T-helper 1 cell treated with Interleukin-12 subunit alpha and Interleukin-12 subunit beta and Interleukin-4 antibody, amounts not matched to agents 30 μg/mL and 1 μg/mL, for 36 hours (primary cell): ENCODE data around the gene BMPR1B.

Experiments
- H3K27ac Mint-ChIP-seq: one replicate; pipeline ENCODE4 v1.8.0; 2021; ENCODE audit warnings: mild to moderate bottlenecking, mixed read lengths
- H3K27me3 Mint-ChIP-seq: one replicate; pipeline ENCODE4 v1.8.0; 2021; ENCODE audit warnings: low read depth, mixed read lengths
- H3K36me3 Mint-ChIP-seq: one replicate; pipeline ENCODE4 v1.8.0; 2021; ENCODE audit warnings: low read depth, mixed read lengths
- H3K4me1 Mint-ChIP-seq: one replicate; pipeline ENCODE4 v1.8.0; 2021; ENCODE audit warnings: low read depth, mixed read lengths
- H3K4me3 Mint-ChIP-seq: one replicate; pipeline ENCODE4 v1.8.0; 2021; ENCODE audit warnings: mild to moderate bottlenecking, moderate library complexity, mixed read lengths
- H3K9me3 Mint-ChIP-seq: one replicate; pipeline ENCODE4 v1.8.0; 2021; ENCODE audit warnings: mixed read lengths

Gene BMPR1B

DNA sequence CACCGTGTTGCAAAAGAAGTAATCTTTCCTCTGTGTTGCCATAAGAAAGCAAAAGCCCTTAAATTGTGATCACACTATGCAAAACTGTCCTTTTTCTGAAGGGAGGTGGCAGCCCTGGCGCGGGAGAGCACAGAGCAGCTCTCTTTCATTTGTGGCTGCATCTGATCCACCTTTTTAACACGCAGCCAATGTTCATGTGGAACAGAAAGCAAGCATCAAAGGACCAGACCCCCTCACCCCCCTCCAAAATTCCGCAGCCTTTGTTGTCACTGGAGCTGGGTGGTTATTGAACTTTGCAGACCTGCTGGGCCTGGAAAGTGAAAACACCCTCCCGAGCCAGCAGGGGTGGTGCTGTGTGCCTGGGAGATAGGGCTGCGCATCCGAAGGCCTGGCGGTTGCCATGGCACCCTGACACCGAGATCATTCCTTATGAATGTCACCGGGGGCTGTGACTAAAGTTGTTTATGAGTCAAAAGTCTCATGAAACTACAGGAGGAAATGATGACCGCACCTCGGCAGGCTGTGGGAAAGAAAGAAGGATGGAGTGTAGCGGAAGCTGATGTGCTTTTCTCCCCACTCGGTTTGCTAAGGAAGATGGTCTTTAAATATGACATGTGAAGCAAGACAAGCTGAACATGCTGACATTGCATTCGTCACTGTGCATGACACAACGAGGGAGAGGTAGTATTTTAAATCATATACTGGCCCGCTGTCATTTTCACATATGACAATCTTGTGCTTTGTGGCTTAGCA, 423.7 kb downstream of the BMPR1B start:
- H3K4me1 Mint-ChIP-seq = peaks cover 2% of the 10 kb centered on the region
- H3K27me3 Mint-ChIP-seq = no peaks in the 10 kb centered on the region
- no peaks in the 10 kb centered on the region for H3K9me3 Mint-ChIP-seq
- no peak overlapping the region for H3K27ac Mint-ChIP-seq
- H3K36me3 Mint-ChIP-seq = no peaks in the 10 kb centered on the region
- no peak overlapping the region for H3K4me3 Mint-ChIP-seq

DNA sequence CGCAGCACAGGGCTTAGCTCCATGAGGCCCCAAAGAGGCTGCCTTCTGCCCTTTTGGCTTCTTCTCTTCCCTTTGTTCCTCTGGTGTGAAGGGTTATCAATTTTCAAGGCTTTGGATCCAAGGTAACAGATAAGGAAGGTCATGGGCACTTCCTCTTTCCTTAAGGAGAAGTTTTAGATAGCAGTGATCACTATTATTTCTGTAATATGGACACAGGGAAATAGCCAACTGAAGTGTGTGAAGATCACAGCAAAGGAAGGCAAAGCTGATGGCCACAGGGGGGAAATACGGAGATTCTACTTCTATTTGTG, 424.2 kb downstream of the BMPR1B start:
- H3K4me1 Mint-ChIP-seq = peaks cover 2% of the 10 kb centered on the region
- H3K27ac Mint-ChIP-seq = no peak overlapping the region
- H3K36me3 Mint-ChIP-seq = no peaks in the 10 kb centered on the region
- no peaks in the 10 kb centered on the region for H3K27me3 Mint-ChIP-seq
- no peak overlapping the region for H3K4me3 Mint-ChIP-seq
- no peaks in the 10 kb centered on the region for H3K9me3 Mint-ChIP-seq

DNA sequence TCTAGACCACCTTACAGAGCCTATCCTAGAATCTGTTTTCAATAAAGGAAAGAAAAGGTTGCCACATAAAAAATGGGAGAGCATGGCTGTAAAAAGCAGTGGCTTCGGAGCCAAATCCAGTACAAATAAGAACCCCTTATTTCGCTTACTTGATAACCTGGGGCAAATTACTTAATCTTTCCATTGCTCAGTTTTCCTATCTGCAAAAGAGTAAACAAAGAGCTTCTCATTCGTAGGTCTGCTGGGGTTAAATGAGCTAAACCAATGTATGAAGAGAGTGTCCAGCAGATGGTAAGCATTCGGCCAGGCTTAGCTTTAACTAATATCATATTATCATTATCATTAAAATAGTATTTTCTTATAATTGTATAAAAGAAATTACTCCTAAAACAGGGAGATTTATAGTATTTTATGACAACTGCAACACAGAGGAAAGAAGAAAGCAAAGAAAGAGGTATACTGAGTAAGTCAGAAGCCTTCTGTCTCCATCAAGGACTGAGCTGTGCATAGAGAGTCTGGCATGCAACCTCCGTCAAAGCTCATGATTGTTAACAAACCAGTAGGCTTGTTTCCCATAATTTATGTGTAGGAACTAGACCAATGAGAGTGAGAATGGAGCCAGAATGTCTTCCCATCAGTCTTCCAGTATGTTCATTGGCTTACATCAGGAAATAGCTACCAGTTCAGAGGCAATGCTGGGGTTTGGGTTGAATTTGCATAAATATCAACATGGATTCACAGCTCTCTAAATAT, 426.1 kb downstream of the BMPR1B start:
- Mint-ChIP-seq H3K27me3 (no peaks in the 10 kb centered on the region), H3K9me3 (no peaks in the 10 kb centered on the region), H3K4me3 (no peak overlapping the region), H3K36me3 (no peaks in the 10 kb centered on the region), H3K27ac (no peak overlapping the region), H3K4me1 (peaks cover 4% of the 10 kb centered on the region)

DNA sequence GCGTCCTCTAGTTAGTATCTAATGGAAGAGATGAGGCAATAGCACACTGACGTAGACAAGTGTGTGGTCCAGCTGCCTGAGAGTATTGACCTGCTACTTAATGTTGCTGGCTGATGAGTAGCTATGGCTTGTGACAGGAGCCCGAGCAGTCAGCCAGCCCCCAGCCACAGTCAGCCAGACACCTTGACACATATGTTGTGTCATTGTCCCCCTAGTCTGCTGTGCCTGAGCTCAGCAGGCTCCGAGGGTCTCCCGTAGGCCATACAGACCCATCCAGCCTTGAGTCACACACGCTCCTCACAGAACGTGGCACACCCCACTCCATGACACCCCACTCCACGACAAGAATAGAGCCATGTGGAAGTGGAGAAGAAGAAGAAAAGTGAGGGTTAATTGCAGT, 428.9 kb downstream of the BMPR1B start:
- Mint-ChIP-seq H3K27ac (no peak overlapping the region), H3K36me3 (no peaks in the 10 kb centered on the region), H3K9me3 (no peaks in the 10 kb centered on the region), H3K4me3 (no peak overlapping the region), H3K27me3 (no peaks in the 10 kb centered on the region), H3K4me1 (peaks cover 9% of the 10 kb centered on the region)

DNA sequence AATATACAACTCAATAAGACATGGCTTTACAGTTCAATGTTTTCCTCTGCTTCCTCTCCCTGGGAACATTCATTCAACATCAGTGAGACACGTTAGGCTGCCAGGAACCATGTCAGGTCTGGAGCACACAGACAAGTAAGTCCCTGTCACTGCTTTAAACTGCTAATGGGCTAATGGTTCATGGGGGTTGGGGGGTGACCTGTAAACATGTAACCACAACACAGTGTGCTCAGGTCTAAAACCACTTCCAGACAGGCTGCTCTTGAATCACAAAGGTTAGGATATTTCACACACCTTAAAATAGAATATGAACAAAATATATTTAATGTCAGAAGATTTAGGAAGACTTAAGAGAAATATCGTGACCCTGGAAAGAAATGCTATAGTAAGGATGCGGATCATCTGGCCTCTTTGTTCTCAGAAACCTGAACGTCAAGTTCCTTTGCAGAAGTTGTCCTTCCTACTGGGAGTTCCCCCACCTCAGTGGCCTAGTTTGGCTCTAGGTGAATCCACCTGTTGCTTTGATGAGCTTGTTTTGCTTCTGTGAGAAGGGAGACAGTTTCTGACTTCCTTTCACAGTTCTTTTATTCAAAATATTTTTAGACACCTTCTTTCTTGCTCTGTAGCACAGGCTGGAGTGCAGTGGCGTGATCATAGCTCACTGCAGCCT, 431.1 kb downstream of the BMPR1B start:
- peaks cover 9% of the 10 kb centered on the region for H3K4me1 Mint-ChIP-seq
- H3K4me3 Mint-ChIP-seq = no peak overlapping the region
- no peak overlapping the region for H3K27ac Mint-ChIP-seq
- no peaks in the 10 kb centered on the region for H3K27me3 Mint-ChIP-seq
- no peaks in the 10 kb centered on the region for H3K36me3 Mint-ChIP-seq
- H3K9me3 Mint-ChIP-seq = no peaks in the 10 kb centered on the region

DNA sequence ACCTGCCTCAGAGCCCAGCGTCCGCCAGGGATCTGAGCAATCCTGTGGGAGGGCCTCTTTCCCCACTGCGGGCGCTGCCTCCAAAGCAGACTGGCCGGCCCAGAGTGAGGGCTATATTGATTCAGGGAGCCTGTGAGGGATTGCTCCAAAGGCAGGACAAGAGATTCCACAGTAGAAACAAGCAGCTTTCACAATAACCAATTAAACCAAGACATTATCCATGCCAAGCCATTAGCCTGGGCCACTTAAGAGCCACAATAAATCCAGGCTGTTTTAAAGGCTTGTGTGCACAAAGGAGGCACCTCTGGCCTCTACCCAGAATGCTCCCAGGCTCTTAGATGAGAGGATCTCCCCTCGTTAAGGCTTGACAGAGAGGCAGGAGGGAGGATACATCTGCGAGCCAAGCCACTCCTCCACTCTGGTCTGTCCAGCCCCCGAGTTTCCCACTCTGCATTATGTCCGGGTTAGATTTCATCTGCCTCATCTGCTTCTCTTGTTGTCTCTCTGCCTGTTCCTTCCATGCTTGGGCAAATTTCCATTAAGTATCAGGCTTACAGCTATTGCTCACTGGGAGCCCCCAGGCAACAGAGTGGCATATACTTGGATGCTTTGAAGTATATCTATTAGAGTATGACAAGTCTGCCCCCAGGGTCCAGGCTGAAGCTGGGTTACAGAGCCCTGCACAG, 433.1 kb downstream of the BMPR1B start:
- H3K36me3 Mint-ChIP-seq = no peaks in the 10 kb centered on the region
- no peaks in the 10 kb centered on the region for H3K27me3 Mint-ChIP-seq
- H3K9me3 Mint-ChIP-seq = no peaks in the 10 kb centered on the region
- H3K4me3 Mint-ChIP-seq = no peak overlapping the region
- peaks cover 9% of the 10 kb centered on the region for H3K4me1 Mint-ChIP-seq
- H3K27ac Mint-ChIP-seq = no peak overlapping the region

DNA sequence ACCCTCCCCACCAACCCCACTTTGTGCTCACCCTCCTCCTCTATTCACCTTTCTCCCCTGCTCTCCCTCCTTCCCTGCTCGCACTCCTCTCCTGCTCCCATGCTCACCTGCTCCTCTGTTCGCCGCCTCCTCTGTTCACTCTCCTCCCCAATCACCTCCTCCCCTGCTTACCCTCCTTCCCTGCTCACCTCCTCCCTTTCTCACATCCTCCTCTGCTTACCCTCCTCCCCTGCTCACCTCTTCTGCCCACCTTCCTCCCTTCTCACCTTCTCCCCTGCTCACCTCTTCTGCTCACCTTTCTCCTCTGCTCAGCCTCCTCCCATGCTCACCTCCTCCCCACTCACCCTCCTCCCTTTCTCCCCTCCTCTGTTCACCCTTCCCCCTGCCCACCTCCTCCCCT, 433.8 kb downstream of the BMPR1B start:
- Mint-ChIP-seq H3K4me1 (peaks cover 9% of the 10 kb centered on the region), H3K36me3 (no peaks in the 10 kb centered on the region), H3K9me3 (no peaks in the 10 kb centered on the region), H3K4me3 (no peak overlapping the region), H3K27me3 (no peaks in the 10 kb centered on the region), H3K27ac (no peak overlapping the region)

DNA sequence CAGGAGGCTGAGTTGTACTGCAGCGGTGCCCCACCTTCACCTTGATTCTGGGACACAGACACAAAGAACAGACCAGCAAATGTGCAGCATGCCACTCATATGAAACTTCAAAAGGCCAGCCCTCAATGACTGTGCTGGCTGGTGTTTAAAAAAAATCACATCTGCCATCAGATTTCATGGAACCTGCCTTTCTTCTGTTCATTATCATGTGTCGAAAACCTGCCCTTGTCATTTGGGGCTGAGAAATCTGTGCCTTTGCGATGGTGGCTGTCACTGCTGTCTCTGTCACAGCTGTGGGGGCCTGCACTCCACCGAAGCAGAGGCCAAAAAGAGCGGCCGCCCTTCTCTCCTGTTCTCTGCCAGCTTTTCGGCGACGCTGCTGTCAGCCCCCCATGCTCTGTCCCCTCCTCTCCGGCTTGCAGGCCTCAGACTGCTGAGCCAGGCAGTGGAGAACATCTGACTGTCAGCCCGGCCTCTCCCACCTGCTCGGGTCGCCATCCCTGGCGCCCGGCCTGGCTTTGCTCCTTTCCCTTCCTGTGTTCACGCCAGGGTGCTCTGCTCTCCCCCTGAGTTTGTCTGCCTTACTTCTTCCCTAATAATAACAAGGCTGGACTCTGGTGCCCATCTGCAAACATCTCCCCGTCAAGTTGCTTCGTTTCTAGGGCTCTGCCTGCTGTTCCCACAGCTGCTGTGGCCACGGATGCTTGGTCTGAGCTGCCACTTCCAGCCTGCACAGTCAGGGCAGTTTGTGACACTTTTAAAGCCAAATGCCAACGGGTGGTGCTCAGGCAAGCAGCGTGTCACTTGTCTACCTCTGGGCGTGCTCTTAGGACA, 435.9 kb downstream of the BMPR1B start:
- H3K27ac Mint-ChIP-seq = no peak overlapping the region
- H3K36me3 Mint-ChIP-seq = no peaks in the 10 kb centered on the region

DNA sequence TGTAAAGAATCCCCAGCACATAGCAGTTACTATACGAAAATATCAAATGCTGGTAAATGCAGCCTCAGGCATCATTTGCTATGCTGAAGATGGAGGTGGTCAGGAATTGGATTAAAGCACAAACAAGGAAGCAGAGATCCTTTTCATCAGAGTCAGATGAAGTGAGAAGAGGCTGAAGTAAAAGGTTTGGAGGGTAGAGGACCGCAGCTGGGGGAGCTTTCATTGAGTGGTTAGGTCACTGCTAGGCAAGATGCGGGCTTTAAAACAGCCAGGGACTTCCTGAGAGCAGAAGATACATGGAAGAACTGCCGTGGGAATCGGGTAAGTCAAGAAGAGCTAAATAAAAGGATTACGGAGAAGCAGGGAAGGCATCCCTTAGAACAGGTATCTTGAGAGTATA, 439.6 kb downstream of the BMPR1B start:
- H3K27me3 Mint-ChIP-seq = no peaks in the 10 kb centered on the region
- H3K36me3 Mint-ChIP-seq = no peaks in the 10 kb centered on the region
- no peak overlapping the region for H3K27ac Mint-ChIP-seq
- H3K9me3 Mint-ChIP-seq = no peaks in the 10 kb centered on the region
- H3K4me3 Mint-ChIP-seq = no peak overlapping the region
- H3K4me1 Mint-ChIP-seq = no peaks in the 10 kb centered on the region

More for the DNA sequence above, 435.9 kb downstream of the BMPR1B start:
- H3K27me3 Mint-ChIP-seq = no peaks in the 10 kb centered on the region
- no peak overlapping the region for H3K4me3 Mint-ChIP-seq
- H3K9me3 Mint-ChIP-seq = no peaks in the 10 kb centered on the region
- H3K4me1 Mint-ChIP-seq = peaks cover 8% of the 10 kb centered on the region

DNA sequence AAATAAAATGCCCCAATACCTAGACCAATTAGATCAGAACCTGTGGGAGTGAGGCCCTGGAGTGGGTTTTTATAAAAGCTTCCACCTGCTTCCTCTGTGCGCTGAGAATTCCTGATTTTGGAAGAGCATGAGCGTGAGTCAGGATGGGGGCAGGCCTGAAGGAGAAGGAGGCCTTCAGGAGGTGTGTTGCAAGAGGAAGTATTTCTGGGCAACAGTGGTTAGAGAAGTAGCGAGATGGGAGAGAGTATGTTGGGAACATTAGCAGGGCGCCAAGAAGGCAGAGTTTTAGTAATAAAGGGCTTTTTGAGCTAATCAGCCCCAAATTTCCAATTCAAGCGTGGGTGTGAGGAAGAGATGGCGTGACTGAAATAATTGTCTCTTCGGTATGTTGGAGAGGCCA, 441.2 kb downstream of the BMPR1B start:
- Mint-ChIP-seq H3K27ac (no peak overlapping the region), H3K36me3 (no peaks in the 10 kb centered on the region), H3K4me1 (no peaks in the 10 kb centered on the region), H3K4me3 (no peak overlapping the region), H3K27me3 (no peaks in the 10 kb centered on the region), H3K9me3 (no peaks in the 10 kb centered on the region)

DNA sequence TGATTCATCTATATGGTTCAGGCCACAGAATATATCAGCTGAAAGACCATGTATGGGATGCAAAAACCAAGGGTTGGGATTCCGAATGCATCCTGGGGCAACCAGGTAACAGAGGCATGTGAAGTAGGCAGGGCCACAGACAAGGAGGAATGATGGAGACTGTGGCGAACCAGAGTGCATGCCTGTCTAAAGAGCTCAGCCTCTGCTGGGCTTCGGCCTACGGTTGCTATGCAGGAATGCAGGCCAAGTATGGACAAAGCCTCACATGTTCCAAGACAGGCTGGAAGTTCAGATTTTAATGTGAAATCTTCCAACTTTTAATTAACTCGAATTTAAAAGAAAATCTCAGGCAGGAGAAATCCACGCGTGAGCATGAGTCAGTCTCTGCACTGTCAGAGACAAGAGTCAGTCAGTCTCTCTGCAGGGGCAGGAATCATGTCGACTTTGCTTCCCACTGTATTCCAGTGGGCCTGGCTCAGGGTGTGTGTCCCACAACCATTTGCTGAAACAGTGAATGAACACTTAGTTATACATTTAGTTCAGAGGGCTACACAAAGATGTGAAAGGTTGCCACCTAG, 446.6 kb downstream of the BMPR1B start:
- H3K9me3 Mint-ChIP-seq = no peaks in the 10 kb centered on the region
- no peak overlapping the region for H3K27ac Mint-ChIP-seq
- H3K4me3 Mint-ChIP-seq = no peak overlapping the region
- H3K27me3 Mint-ChIP-seq = no peaks in the 10 kb centered on the region
- H3K36me3 Mint-ChIP-seq = no peaks in the 10 kb centered on the region
- no peaks in the 10 kb centered on the region for H3K4me1 Mint-ChIP-seq

DNA sequence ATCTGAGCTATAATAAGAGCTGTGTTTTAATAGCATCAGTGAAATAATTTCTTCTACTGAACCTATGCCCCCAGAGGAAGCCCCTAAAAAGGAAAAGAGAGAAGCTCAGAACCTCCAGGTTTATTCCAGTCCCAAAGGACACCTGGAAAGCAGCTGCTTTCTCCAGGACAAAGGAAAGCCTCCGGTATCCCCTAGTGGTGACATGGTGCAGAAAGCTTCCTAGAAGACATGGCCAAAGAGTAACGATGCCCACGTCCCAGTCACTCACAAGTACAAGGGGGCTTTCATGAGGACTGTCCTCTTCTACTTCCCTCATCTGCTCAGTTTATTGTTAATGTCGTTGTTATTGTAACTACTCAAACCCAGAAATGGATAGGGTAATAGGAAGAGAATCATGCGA, 447.1 kb downstream of the BMPR1B start:
- no peaks in the 10 kb centered on the region for H3K36me3 Mint-ChIP-seq
- no peak overlapping the region for H3K4me3 Mint-ChIP-seq
- H3K27ac Mint-ChIP-seq = no peak overlapping the region
- H3K27me3 Mint-ChIP-seq = no peaks in the 10 kb centered on the region
- no peaks in the 10 kb centered on the region for H3K9me3 Mint-ChIP-seq
- no peaks in the 10 kb centered on the region for H3K4me1 Mint-ChIP-seq
